Sciatic nerve (tissue), 2 donors: ENCODE results near the gene ARAP1. TPM values are rescaled to one million over a fixed set of nuclear protein-coding genes. Genes with fewer than 3 reads are reported as not detected.

Source experiments
- ATAC-seq: fragments of 200-7000 bp; cut with Tn5 transposase; one replicate; pipeline ENCODE4 v1.9.1; 2020; ENCODE audit warnings: mild to moderate bottlenecking, moderate library complexity
- DNase-seq: peaks from one replicate; pipeline ENCODE4 v3.0.0-alpha.2; 2020; ENCODE audit warnings: low spot score
- intact Hi-C: fragments of 100-400 bp; cut with DNase I; formaldehyde crosslinking; loops from one replicate; pipeline ENCODE4 v1.14.2; 2022
- total RNA-seq: library from RNA; stranded (reverse); fragmentation: NEBNext Ultra II Directional; extraction: Animal tissue kit (Norgen Biotek cat#: 25700); gene quantifications from one replicate; pipeline ENCODE4 v1.2.1, GENCODE V29; 2021
- donor health status: DM: no; HTN: no; CAD: no.
- donor health status: DM: no; HTN: no; CAD: no.

ARAP1 gene
- total RNA-seq, 1 donor from 2014 or later: 129 TPM

DNA sequence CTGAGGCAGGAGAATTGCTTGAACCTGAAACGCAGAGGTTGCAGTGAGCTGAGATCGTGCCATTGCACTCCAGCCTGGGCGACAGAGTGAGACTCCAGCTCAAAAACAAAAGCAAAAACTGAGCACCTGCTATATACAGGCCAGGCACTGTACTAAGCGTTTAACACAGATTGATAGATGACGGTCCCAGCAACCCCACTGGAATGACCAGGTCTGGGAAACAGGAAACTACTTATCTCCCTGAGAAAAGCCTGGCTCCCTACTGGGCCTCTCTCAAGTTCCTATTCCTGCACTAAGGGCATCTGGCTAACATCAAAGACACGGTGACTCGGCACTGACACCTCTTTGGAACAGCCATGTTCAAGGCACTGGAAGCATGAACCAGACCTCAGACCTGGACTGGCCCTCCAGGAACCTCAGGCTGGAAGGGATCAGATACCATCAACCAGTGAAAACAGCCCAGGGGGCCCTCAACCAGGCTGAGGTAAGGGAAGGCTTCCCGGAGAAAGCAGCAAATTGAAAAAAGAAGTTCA is 16.6 kb downstream of the ARAP1 start:
- ATAC-seq (no peak), DNase-seq (no peak)

DNA sequence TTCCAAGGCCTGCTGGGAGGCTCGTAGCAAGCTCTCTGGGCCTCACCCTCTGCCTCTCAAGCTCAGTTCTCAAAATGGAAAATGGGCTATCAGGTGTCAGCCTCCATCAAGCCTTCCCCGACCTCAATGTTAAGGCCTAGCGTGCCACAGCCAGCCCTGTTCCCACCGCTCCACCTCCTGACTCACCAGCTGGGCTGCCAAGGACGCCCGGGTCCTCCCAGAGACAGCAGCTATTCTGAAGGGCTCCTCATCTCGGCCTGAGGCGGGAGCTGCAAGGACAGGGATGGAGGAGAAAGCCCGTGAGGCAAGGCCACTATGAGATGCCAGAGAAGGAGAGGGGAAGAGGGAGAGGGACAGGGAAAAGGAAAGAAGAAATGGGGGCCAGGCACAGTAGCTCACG is 19.9 kb downstream of the ARAP1 start:
- intact Hi-C loops: no loop called here
- DNase-seq: no peak
- ATAC-seq: no peak

More for the DNA sequence above, 16.6 kb downstream of the ARAP1 start:
- intact Hi-C loops: no loop called here

DNA sequence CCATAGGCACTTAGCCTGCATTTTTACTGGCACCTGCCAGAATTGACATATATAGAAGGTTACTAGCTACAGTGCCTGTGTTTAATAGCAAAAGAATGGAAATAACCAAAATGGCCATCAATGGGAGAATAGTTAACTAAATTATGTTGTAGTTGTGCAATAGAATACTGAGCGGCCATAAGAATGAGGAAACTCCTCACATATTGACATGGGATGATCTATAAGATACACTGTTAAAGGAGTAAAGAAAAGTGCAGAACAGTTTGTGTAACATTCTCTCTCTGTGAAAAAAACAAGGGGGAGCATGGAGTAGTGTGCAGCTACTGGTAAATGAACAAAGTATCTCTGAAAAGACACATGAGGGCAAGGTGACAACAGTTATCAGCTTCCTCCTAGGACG is 21.5 kb downstream of the ARAP1 start:
- no peak for ATAC-seq
- no peak for DNase-seq
- intact Hi-C loops: no loop called here

DNA sequence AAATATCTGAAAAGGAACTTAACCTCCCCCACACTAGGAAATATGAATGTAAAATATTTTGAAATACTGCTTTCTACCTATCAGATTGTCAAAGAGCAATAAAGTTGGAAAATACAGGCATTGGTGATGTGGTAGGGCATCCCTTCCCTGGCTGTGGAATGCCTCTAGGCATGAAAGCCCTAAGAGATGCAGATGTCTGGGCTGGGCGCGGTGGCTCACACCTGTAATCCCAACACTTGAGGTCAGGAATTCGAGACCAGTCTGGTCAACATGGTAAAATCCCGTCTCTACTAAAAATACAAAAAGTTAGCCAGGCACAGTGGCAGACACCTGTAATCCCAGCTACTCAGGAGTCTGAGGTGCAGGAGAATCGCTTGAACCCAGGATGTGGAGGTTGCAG is 22.0 kb downstream of the ARAP1 start:
- DNase-seq (no peak), ATAC-seq (no peak)
- intact Hi-C loops: no loop called here

DNA sequence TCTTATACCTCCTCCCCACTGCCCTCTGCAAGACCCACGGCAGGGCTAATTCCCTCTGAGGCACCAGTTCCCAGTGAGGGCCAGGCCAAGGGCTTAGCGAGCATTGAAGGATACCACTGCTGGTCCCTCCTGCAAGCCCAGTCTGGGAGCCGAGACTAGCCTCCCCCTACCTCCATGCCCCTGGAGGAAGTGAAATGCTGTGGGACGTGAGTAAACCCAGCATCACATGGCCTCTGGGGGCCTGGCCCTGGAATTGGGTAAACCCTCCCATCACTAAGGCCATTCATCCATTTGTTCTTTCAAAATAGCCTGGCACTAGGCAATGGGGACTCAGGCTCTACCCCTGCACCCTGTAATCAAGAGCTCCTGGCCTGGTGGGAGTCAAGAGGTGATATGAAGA is 24.7 kb downstream of the ARAP1 start:
- DNase-seq (no peak), ATAC-seq (no peak)
- intact Hi-C loops: loop anchor here (5.0 to 10.0 kb wide), 2 partner anchors 60 to 447 kb away; no protein-coding TSS in a partner anchor

DNA sequence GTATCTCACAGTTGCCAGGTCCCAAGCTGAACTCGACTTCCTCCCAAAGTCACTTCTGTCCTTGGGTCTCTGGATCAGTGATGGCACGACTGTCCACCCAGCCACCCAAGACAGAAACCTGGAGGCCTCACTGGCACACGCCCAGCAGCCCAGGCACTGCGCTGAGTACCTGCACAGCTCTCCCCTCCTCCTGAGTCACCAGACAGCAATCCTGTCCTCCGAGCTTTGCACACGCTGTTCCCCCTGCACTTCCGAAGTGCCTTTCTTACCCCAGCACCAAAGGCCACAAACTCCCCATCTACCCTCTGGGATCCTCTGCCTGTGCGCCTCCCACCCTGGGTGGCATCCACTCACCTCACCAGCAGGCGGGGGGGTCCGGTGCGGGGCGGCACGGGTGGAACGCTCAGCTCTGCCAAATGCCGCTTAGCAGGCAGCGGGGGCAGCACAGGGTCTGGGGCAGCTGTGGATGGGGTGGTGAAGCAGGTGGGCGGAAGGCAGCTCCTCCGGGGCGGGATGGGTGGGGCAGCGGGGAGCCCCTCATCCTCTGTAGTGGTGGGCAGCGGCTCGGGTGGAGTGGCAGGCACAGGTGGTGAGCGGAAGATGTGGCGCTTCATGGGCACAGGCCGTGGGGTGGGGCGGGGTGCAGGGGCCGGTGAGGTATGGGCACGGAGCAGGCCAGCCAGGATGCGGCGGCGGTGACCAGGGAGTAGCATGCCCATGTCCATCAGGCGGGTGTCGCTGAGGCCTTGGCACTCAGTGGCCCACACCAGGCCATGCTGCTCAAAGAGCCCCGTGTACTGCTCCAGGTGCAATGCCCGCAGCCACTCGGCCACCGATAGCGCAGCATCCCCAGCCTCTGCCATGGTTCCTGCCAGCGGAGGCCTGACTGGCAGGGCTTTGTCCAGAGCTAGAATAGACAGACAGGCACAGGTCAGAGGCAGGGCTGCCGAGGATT is 25.7 kb downstream of the ARAP1 start:
- intact Hi-C loops: loop anchor here (5.0 to 10.0 kb wide), 2 partner anchors 61 to 448 kb away; no protein-coding TSS in a partner anchor
- ATAC-seq: no peak
- DNase-seq: no peak

DNA sequence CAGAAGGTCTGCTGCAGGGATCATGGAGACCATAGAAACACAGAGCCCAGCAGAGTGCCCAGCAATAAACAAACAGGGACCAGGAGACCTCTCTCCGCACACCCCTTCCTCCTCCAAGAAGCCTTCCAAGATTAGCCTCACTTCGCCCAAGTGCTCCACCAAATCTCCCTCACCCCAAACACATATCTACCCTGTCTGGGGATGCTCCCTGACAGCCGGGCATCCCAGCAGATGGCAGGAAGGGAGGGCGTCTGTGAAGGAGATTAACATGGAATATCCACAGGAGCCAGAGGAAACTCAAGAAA is 26.5 kb downstream of the ARAP1 start:
- DNase-seq (no peak), ATAC-seq (no peak)
- intact Hi-C loops: loop anchor here (5.0 to 10.0 kb wide), 2 partner anchors 62 to 449 kb away; no protein-coding TSS in a partner anchor

DNA sequence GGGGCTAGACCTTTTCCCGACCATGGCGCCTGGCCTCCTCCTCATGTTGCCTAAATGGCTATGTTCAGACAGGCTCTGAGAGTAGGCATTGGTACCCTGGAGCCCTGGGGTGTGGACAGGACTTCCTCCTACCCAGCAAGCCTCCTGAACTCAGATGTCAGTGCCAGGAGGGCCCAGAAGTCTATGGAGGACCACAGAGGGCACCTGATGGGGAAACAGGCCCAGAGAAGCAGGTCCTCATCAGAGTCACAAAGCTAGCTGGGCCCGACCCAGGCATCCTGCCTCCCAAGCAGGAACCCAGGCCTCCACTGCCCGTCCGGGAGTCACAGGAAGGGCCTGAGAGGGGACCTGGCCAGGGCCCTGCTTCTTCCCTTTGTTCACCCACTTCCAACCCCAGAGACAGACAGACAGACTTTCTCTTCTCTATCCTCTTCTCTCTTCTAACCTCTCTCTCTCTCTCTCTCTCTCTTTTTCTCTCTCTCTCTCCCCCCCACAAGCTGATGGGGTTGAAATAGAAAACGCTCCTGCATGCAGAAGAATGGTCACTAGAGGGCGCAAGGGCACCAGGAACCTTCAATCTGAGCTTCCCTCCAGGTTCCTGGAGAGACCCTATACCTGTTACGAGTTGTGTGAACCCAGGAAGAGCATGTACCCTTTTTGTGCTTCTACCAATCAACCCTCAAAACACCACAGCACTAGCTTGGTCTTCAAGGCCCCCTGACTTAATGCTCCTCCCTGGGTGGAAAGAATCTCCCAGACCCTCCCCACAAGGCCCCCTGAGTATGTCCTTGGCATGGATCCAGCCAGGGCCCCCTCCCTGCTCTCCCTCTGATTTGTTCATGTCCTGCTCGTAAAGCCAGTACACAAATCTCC is 27.1 kb downstream of the ARAP1 start:
- ATAC-seq: peak; percentile 30
- peak; percentile 84 for DNase-seq
- intact Hi-C loops: loop anchor here (5.0 to 10.0 kb wide), 2 partner anchors 62 to 450 kb away; no protein-coding TSS in a partner anchor

DNA sequence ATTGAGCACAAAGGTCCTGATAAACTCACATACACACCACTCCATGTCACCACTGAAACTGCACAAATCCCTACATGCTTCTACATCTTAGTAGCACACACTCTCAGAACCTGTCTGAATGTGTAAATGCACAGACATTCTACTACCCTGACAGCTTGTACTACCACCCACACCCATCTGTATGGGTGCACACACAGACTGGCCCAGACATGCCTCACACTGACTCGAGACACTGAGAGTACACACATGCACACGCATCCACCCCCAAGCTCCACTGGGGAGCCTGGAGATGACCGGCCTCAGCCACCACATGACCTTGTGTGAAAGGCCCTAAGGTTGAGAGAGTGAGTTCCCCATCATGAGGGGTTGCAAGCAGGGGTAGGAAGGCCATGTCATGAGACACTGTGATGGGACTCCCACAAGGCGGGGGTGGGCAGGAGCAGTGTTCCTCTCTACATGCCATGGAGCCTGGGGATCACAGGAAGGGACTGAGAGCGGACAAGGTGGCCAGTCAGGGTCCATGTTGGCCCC is 28.1 kb downstream of the ARAP1 start:
- ATAC-seq: no peak
- no peak for DNase-seq
- intact Hi-C loops: loop anchor here (10.0 kb wide), 1 partner anchor 451 kb away; no protein-coding TSS in a partner anchor

DNA sequence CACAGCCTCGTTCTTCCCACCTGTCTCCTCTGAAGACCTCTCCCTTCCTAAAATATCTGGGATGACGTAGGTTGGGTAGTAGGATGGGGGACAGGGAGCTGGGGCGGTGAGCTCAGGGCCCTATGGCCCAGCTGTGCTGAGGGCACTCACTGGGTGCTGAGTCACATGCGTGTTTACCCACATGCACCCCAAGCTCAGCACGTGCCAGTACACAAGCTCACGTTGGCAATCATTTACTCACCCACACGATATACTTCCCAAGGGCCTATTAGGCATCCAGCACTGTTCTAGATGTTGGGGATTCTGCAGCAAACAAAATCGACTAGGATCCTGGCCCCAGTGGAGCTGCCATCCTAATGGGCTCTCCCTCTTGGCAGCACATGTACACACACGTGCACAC is 28.7 kb downstream of the ARAP1 start:
- ATAC-seq (no peak), DNase-seq (no peak)
- intact Hi-C loops: loop anchor here (10.0 kb wide), 1 partner anchor 451 kb away; no protein-coding TSS in a partner anchor

DNA sequence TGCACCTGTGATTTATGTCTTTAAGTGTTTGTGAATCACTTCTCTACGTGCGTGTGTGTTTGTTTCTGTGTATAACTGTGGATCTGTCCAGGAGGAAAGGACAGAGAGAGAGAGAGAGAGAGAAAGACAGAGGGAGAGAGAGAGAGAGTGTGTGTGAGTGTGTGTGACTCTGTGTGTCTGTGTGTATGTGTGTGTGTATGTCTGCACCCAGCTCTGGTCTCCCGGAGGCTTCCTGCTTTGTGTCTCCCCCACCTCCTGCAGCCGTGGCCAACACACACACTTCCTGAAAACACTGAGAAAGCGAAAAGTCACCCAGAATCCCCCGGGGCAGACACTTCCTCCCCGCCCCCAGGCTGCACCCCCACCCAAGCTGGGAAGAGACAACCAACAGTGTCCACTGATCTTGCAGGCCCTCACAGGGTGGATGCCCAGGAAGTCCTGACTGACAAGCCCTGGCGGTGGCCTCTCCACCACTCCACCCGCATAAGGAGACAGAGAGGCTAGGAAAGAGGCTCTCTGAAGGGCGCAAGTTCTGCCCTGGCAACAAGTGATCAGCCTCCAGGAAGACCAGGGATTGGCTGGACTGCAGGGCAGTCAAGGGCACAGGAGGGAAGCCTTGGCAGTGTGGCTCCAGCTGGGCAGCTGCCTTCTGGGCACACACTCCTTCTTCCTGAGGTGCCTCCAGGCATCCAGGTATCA is 30.0 kb downstream of the ARAP1 start:
- intact Hi-C loops: loop anchor here (10.0 kb wide), 1 partner anchor 453 kb away; no protein-coding TSS in a partner anchor
- ATAC-seq (peak; percentile 90), DNase-seq (peak; percentile 90)

DNA sequence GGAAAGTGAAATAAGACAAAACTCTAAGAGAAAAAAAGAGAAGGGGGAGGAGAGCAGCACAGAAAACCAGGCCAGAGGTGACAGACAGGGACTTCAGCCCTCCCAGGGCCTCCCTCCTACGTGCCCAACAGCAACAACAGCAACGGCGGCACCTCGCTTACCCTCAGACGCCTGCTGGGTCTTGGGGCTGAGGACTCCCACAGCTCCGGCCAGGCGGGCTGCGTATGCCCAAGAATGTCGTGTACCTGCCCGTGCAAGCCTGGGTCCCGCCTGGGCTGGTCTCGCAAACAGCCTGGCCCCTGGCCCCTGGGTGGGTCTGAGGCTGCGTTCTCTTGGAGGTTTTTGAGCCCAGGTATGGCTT is 30.5 kb downstream of the ARAP1 start:
- peak; percentile 5 for ATAC-seq
- intact Hi-C loops: loop anchor here (10.0 kb wide), 1 partner anchor 453 kb away; no protein-coding TSS in a partner anchor
- DNase-seq: no peak

DNA sequence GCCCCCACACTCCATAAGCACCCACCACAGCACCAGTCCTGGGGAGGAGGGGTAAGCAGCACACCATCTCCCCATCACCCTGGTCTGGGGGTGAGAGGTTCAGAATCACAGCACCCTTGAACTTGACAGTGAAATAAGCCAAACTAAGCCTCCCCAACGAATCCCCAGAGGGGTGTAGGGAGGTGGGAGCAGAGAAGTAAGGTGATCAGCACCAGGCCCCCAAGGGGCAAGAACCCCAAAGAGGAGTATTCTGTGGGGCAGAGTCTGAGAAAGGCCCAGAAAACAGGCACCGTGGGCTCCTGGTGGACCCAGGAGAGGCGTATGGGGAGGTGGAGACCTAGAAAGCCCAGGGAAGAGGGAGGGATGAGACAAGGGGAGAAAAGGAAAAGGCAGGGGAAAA is 30.9 kb downstream of the ARAP1 start:
- DNase-seq (no peak), ATAC-seq (no peak)
- intact Hi-C loops: loop anchor here (10.0 kb wide), 1 partner anchor 454 kb away; no protein-coding TSS in a partner anchor

DNA sequence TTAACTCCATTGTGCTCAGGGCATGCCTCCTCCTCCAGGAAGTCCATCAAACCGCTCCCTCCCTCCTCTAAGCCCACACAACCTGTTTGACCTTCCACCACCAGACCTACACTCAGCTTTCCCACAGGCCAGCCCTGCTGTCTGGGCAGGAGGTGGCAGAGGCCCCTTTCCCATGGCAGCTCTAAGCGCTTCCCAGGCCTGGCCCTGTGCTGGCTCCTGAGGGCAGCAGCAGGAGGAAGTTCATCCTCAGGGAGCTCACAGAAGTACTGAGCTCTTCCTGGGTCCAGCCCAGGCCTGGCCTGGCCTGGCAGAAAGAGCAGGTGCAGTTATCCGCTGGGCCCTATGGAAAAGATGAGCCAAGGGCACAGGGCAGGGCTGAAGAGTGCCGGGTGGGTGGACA is 31.4 kb downstream of the ARAP1 start:
- DNase-seq: no peak

DNA sequence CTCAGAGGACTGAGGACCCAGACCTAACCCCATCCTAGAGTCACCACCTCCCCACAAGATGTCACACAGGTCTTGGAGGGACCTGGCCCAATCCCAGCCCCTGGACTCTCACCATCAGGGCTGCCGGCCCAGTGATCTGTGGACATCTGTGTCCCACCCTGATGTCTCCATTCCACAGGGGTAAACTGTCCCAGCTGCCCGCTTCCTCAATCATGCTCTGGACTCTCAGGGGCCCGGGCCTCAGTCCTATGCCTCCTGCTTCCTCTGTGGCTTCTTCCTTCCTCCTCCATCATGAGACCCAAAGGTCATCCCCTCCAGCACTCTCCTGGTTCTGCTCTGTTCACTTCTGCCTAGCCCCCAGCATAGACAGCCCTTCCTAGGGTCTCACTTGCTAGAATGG is 32.2 kb downstream of the ARAP1 start:
- ATAC-seq (no peak), DNase-seq (no peak)
- intact Hi-C loops: loop anchor here (10.0 kb wide), 1 partner anchor 455 kb away; no protein-coding TSS in a partner anchor

More for the DNA sequence above, 31.4 kb downstream of the ARAP1 start:
- intact Hi-C loops: loop anchor here (10.0 kb wide), 1 partner anchor 454 kb away; no protein-coding TSS in a partner anchor
- ATAC-seq: no peak

DNA sequence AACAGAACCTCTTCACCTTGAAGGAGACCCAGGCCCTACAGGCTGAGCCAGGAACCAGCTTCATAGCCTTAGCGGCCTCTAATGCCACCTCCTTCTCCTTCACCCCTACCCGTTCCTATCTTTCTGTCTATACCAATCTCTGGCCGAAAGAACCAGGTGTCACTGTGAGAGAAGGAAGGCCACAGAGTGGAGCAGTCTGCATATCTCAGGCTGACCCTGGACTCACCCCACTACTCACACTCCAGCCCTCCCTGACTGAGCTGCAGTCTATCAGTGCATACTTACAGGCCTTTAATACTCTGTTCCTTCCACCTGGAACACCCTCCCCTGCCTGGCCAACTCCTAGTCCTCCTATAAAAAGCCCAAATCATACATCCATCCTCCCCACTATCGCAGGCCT is 32.7 kb downstream of the ARAP1 start:
- intact Hi-C loops: no loop called here
- DNase-seq (no peak), ATAC-seq (no peak)

DNA sequence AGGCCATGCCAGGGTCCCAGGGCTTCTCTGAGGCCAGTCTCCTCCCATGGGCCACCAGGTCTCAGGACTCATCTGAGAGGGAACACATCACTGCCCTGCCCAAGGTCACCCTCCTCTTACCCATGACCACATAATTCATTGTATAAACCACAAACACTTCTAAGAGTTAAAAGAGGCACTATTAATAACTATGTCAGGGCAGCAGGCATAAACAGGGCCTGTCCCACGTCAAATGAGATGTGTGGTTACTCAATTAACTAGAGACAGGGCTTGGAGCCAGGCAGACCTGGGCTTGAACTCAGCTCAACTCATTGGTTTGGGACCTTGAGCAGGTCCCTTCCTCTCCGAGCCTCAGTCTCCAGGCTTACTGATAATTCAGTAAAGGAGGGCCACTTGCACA is 33.1 kb downstream of the ARAP1 start:
- ATAC-seq (no peak), DNase-seq (no peak)
- intact Hi-C loops: no loop called here

DNA sequence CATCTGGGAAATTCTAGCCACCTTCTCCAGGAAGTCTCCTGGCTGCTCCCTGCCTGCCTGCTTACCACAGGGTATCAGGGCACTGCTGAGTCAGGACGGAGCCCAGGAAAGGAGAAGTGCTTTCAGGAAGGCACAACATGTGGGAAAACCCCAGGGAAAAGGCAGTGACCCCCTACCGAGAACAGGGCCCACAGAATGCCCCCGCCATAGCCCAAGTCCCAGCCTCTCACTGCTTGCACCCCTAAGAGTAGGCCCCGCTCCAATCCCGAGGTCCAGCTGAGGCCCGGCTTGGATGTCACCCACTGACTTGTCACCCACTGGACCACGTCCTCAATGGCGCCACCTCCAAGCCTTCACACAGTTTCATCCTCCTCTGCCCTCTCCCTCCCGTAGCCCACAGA is 34.1 kb downstream of the ARAP1 start:
- intact Hi-C loops: no loop called here
- DNase-seq (no peak), ATAC-seq (no peak)
